AG10803 (cell line): ENCODE data around the gene LHFPL6.

Experiments
- DNase-seq: peaks from one replicate; pipeline ENCODE4 v3.0.0; 2010; ENCODE audit warnings: low read depth
- H3K4me3 ChIP-seq: 2 replicates; pipeline ENCODE4 v1.5.1; 2011; ENCODE audit warnings: mild to moderate bottlenecking, low read length, control low read depth
- CTCF ChIP-seq: conservative IDR thresholded peaks from 2 replicates; pipeline ENCODE4 v1.5.1; 2011; ENCODE audit warnings: mild to moderate bottlenecking, low read length, control low read depth, inconsistent platforms

The LHFPL6 gene

GRCh38 chr13:39603424-39603947 lies 493 bp upstream of the LHFPL6 start:
- peak; percentile 29 for DNase-seq
- peak overlapping the region; percentile 83 for H3K4me3 ChIP-seq
- TF ChIP-seq CTCF: no peak

DNA sequence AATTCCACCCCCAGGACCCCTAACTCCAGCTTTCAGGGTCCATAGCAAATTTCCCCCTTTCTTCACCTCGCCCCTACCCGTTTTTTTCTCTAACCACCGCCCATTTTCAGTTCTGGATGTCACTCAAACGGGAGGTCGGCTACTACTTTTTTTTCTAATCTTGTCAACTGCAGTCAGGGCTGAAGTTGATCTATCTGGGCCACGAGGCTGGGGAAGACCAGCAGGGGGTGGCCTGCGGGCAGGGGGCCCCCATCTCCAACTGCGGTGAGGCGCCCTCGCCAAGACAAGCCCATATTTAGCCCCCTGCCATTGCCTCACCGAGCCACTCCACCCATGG lies 748 bp downstream of the LHFPL6 start:
- no peak for TF ChIP-seq CTCF
- no peak for DNase-seq

DNA sequence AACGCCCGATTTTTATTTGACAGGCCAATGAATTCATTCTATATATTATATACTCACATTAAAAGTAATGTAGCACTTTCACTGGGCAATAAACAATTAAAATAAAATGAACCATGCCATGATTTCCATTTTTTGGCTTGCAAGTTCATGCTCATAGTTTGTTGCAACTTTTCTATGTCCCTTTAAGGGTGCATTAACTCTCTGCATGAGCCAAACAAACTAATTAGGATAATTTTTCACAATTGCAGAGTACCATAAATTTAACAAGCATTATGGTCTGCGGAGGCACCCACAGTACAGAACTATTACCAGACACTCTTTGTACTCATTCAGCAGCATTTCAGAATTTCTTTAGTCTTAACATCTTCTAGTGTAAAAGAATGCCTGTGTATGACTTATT lies 1.4 kb downstream of the LHFPL6 start:
- DNase-seq: no peak
- TF ChIP-seq CTCF: no peak
- peak overlapping the region; percentile 83 for H3K4me3 ChIP-seq

More for the DNA sequence above, 748 bp downstream of the LHFPL6 start:
- peak overlapping the region; percentile 83 for H3K4me3 ChIP-seq

- H3K4me3 ChIP-seq: peak overlapping the region; percentile 83
- DNase-seq: no peak
- peak; percentile 31; the same call in 1 of the 2 replicates for TF ChIP-seq CTCF
Measured at GRCh38 chr13:39600766-39601165, 2.2 kb downstream of the LHFPL6 start.

- TF ChIP-seq CTCF: no peak
- DNase-seq: peak; percentile 58
- peak overlapping the region; percentile 2 for H3K4me3 ChIP-seq
Measured at GRCh38 chr13:39599842-39600241, 3.2 kb downstream of the LHFPL6 start.

DNA sequence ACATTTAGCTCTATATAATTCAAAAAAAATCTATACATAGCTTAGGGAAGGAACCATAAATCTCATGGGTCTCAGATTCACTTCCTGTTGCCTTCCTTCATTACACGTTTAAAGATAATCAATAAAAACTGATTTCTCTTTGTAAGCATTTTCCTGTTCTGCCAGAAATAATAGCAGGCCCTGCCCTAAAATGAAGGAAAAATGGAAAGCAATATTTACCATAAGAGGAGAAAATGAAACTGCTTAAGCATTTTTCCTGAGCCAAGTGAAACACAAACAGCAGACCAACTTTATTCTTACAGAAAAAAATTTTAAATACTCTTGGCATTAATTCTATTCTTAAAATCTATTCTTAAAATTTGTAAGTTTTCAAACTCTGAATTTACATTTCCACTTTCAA lies 4.0 kb downstream of the LHFPL6 start:
- no peak overlapping the region; the same call in 1 of the 2 replicates for H3K4me3 ChIP-seq
- TF ChIP-seq CTCF: no peak
- DNase-seq: no peak

- TF ChIP-seq CTCF: no peak
Measured at GRCh38 chr13:39597838-39598237, 5.2 kb downstream of the LHFPL6 start.

More at GRCh38 chr13:39597838-39598237, 5.2 kb downstream of the LHFPL6 start:
- peak; percentile 40 for DNase-seq
- no peak overlapping the region for H3K4me3 ChIP-seq
